Karpas-422 (cell line): ENCODE results near the gene TOX2. TPM values are rescaled to one million over a fixed set of nuclear protein-coding genes. Genes with fewer than 3 reads are reported as not detected.

Experiments used
- DNase-seq: peaks from one replicate; pipeline ENCODE4 v3.0.0-alpha.2; 2015
- H2AFZ ChIP-seq: fragments of 200-600 bp; sonication (generic); 2 replicates; pipeline ENCODE4 v1.6.1; 2014; ENCODE audit warnings: antibody characterized with exemption, low read length, mixed read lengths
- H3K27ac ChIP-seq: fragments of 200-600 bp; sonication (generic); 2 replicates; pipeline ENCODE4 v1.5.1; 2014; ENCODE audit warnings: mild to moderate bottlenecking, low read length, moderate library complexity
- H3K27me3 ChIP-seq: fragments of 200-600 bp; sonication (generic); 2 replicates; pipeline ENCODE4 v1.6.1; 2014; ENCODE audit warnings: low read length, mixed read lengths
- H3K36me3 ChIP-seq: fragments of 200-600 bp; sonication (generic); 2 replicates; pipeline ENCODE4 v1.6.1; 2014; ENCODE audit warnings: low read length, mixed read lengths; ENCODE audit not compliant: insufficient read depth
- H3K4me1 ChIP-seq: fragments of 200-600 bp; sonication (generic); 2 replicates; pipeline ENCODE4 v1.6.1; 2014; ENCODE audit warnings: mild to moderate bottlenecking, low read length, mixed read lengths
- H3K4me2 ChIP-seq: fragments of 200-600 bp; sonication (generic); 2 replicates; pipeline ENCODE4 v1.6.1; 2014; ENCODE audit warnings: low read length, low read depth, mild to moderate bottlenecking; ENCODE audit not compliant: poor library complexity, severe bottlenecking
- H3K4me3 ChIP-seq: fragments of 200-600 bp; sonication (generic); 2 replicates; pipeline ENCODE4 v1.5.1; 2014; ENCODE audit warnings: mild to moderate bottlenecking, antibody characterized with exemption, low read length, mixed read lengths
- H3K79me2 ChIP-seq: fragments of 200-600 bp; sonication (generic); 2 replicates; pipeline ENCODE4 v1.6.1; 2014; ENCODE audit warnings: mild to moderate bottlenecking, low read length, mixed read lengths
- H3K9ac ChIP-seq: fragments of 200-600 bp; sonication (generic); 2 replicates; pipeline ENCODE4 v1.6.0; 2014; ENCODE audit warnings: low read length
- H3K9me2 ChIP-seq: fragments of 200-600 bp; sonication (generic), shearing (Covaris generic); replicated peaks from 2 replicates; pipeline ENCODE4 v1.6.0; 2014; ENCODE audit warnings: mild to moderate bottlenecking, low read length, moderate library complexity; ENCODE audit not compliant: insufficient read depth
- H3K9me3 ChIP-seq: fragments of 300-700, 200-600 bp; sonication (generic); 2 replicates; pipeline ENCODE4 v1.6.1; 2014; ENCODE audit warnings: low read length, mixed read lengths
- H4K20me1 ChIP-seq: fragments of 200-600 bp; sonication (generic); 2 replicates; pipeline ENCODE4 v1.6.1; 2014; ENCODE audit warnings: mild to moderate bottlenecking, antibody characterized with exemption, low read length, low read depth; ENCODE audit not compliant: insufficient read depth
- total RNA-seq: library from RNA; depleted of rRNA; stranded (reverse); fragments of >200 nt; shearing (Covaris generic); gene quantifications from 2 replicates; pipeline ENCODE4 v1.2.3, GENCODE V29; 2014; ENCODE audit warnings: low replicate concordance

Gene TOX2
- total RNA-seq, 1 experiment from 2014 or later, result 42.9 TPM

DNA sequence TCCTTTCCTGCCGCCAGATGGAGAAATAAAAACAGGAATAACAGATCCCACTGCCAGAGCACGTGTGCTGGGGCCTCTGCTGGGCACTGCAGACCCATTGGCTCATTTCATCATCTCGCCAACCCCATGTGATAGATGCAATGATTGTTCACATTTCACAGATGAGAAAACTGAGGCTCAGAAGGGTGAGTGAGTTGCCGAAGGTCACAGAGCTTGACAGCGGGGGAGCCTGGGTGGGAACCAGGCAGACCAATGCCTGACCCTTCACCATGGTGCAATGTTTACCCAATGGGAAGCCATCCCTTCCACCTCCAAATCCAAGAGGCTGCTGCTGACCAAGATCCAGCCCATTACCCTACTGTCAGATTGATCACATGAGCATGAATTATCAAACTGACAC lies 167.2 kb downstream of the TOX2 start:
- H3K9me2 ChIP-seq, result no peaks in the 10 kb centered on the region
- no peak overlapping the region for H3K27ac ChIP-seq
- H3K4me1 ChIP-seq, result peaks cover 25% of the 10 kb centered on the region
- no peaks in the 10 kb centered on the region for H3K27me3 ChIP-seq
- no peaks in the 10 kb centered on the region for H3K36me3 ChIP-seq
- no peak overlapping the region for H3K4me3 ChIP-seq
- DNase-seq, result no peak
- no peak overlapping the region for H3K9ac ChIP-seq
- no peak overlapping the region for H3K4me2 ChIP-seq
- H4K20me1 ChIP-seq, result no peaks in the 10 kb centered on the region
- H3K79me2 ChIP-seq, result no peaks in the 10 kb centered on the region
- H3K9me3 ChIP-seq, result no peaks in the 10 kb centered on the region
- no peak overlapping the region for H2AFZ ChIP-seq

DNA sequence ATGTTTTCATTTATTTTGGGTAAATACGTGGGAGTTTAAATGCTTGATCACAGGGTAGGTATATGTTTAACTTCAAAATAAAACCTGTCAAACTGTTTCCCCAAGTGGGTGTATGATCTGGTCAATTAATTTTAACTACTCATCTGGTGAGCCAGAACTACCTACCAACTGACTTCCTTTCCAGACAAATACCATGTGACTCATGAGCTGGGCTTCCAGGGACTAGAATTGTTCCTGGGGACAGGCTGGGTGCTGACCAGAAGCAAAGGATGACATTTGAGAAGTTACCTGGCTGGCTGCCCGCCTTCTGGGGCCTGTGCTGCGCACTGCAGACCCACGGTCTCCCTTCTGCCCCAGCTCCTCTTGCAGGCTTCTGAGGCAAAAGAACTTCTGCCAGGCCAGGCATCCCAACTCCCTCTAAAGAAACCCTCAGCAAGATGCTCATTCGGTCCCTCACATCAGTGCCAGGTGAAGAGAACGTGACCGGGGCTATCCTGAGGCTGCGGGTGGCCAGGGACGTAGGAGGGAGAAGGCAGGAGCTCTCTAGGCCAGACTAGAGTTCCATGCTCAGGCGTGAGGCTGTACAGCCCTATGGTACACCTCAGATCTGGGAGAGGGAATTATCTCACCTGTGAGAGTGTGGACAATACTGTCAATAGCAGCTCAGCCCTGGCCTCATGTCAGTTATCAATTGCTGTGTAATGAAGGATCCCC lies 168.7 kb downstream of the TOX2 start:
- Histone ChIP-seq H3K79me2 (no peaks in the 10 kb centered on the region), H3K27ac (no peak overlapping the region), H3K9ac (no peak overlapping the region), H3K4me1 (peaks cover 21% of the 10 kb centered on the region), H3K27me3 (no peaks in the 10 kb centered on the region), H3K4me2 (no peak overlapping the region), H3K9me3 (no peaks in the 10 kb centered on the region), H3K4me3 (no peak overlapping the region), H3K9me2 (no peaks in the 10 kb centered on the region), H3K36me3 (no peaks in the 10 kb centered on the region), H4K20me1 (no peaks in the 10 kb centered on the region), H2AFZ (no peak overlapping the region)
- DNase-seq, result no peak

DNA sequence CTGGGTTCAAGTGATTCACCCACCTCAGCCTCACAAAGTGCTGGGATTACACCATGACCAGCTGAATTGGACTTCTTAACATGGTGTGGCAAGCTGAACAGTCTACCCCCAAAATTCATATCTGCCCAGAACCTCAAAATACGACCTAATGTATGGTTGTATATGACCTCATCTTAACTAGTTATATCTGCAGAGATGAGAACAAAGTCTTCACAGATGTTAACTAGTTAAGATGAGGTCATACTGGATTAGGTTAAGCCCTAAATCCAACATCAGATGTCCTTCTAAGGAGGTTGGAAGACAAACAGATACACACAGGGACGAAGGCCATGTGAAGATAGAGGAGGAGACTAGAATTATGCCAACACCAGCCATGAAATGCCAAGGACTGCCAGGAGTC lies 169.8 kb downstream of the TOX2 start:
- Histone ChIP-seq H2AFZ (no peak overlapping the region), H3K4me1 (peaks cover 25% of the 10 kb centered on the region), H3K79me2 (no peaks in the 10 kb centered on the region), H3K9me2 (no peaks in the 10 kb centered on the region), H3K9me3 (no peaks in the 10 kb centered on the region), H3K27me3 (no peaks in the 10 kb centered on the region), H3K9ac (no peak overlapping the region), H3K27ac (no peak overlapping the region), H3K4me3 (no peak overlapping the region), H3K4me2 (no peak overlapping the region), H4K20me1 (no peaks in the 10 kb centered on the region), H3K36me3 (no peaks in the 10 kb centered on the region)
- DNase-seq, result no peak

DNA sequence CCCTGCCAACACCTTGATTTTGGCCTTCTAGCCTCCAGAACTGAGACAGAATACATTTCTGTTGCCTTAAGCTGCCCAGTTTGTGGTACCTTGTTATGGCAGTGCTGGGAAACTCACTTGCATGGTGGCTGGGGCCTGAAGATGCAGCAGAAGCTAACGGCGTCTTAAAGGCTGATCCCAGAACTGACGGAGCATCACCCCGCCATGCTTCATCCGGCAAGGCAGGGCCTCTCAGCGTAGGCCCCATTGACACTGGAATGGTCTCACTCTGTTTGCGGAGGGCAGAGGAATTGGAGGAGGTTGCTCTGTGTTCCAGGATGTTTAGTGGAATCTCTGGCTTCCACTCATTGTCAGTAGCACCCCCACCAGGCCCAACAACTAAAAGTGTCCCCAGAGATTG lies 170.2 kb downstream of the TOX2 start:
- Histone ChIP-seq H3K36me3 (no peaks in the 10 kb centered on the region), H3K9me2 (no peaks in the 10 kb centered on the region), H4K20me1 (no peaks in the 10 kb centered on the region), H3K4me1 (peaks cover 26% of the 10 kb centered on the region), H3K79me2 (no peaks in the 10 kb centered on the region), H3K4me3 (no peak overlapping the region), H2AFZ (no peak overlapping the region), H3K27me3 (no peaks in the 10 kb centered on the region), H3K9ac (no peak overlapping the region), H3K27ac (no peak overlapping the region), H3K9me3 (no peaks in the 10 kb centered on the region), H3K4me2 (no peak overlapping the region)
- no peak for DNase-seq

DNA sequence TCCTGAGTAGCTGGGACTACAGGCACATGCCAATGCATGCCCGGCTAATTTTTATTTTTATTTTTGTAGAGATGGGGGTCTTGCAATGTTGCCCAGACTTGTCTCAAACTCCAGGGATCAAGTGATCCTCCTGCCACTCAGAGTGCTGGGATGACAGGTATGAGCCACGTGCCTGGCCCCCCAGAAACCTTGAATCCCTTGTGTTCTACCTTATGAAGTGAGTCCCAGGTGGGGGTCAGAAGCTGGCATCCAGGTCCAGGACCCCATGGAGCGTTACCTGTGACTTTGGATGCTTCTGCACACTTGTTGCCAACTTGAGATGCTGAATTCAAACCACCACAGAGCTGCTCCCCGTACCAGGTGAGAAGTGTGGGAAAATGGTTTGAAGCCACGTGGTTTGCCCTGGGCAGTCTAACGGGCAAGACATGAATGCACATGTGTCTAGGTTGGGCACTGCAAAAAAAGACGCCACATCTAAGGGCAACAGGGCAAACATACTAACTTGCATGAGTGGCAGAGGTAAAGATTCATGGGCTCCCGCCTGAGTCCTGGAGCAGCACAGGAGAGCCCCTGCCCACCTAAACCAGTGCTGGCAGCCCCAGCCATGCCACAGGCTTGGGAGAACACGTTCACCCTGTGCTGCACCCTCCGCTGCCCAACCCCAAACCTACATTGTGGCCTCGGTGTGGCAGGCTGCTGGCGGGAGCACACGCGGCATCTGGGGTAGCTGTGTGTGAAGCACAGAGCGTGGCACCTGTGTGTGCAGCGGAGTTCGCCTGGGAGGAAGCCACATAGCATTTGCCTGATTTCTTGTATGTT lies 171.2 kb downstream of the TOX2 start:
- Histone ChIP-seq H2AFZ (no peak overlapping the region), H3K27ac (no peak overlapping the region), H3K9ac (no peak overlapping the region), H4K20me1 (no peaks in the 10 kb centered on the region), H3K79me2 (no peaks in the 10 kb centered on the region), H3K4me1 (peaks cover 25% of the 10 kb centered on the region), H3K27me3 (no peaks in the 10 kb centered on the region), H3K9me2 (no peaks in the 10 kb centered on the region), H3K4me2 (no peak overlapping the region), H3K9me3 (no peaks in the 10 kb centered on the region), H3K36me3 (no peaks in the 10 kb centered on the region), H3K4me3 (no peak overlapping the region)
- DNase-seq, result no peak

DNA sequence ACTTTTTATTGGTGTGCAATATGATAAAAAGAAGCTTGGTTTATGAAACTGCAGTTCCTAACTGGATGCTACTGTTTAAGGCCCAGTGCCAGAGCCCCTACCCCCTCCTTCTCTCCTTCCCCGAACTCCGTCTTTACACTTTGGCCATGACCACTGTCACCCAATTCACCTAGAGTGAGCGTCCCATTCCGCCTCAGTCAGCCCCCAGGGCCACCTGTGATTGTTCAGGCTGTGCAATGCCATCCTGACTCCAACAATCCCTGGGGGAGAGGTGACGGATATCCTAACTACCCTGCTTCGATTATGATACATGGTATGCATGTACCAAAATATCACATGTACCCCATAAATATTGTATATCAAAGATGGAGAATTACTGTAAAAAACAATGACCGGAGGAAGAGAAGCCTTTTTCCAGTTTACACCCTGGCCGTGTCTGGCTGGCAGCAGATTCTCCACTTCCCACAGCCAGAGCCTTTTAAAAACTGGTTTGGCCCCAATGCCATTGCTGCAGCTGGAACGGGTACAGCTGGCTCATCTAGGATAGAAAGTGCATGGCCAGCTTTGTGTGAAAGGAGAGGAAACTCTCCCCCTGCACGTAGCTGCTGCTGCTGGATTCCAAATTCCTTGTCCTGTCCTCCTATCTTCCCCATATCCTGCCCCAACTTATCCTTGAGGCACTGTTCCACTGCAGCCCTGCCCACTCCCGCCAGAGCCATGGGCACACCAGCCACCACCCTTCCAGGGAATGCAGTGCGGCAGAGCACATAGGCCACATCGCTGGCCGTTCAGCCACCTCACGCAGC lies 172.6 kb downstream of the TOX2 start:
- H3K4me1 ChIP-seq, result peaks cover 22% of the 10 kb centered on the region
- DNase-seq, result no peak
- H3K4me2 ChIP-seq, result no peak overlapping the region
- no peaks in the 10 kb centered on the region for H4K20me1 ChIP-seq
- no peaks in the 10 kb centered on the region for H3K36me3 ChIP-seq
- no peaks in the 10 kb centered on the region for H3K27me3 ChIP-seq
- H3K9me2 ChIP-seq, result no peaks in the 10 kb centered on the region
- H3K79me2 ChIP-seq, result no peaks in the 10 kb centered on the region
- no peak overlapping the region for H2AFZ ChIP-seq
- H3K9ac ChIP-seq, result no peak overlapping the region
- H3K27ac ChIP-seq, result no peak overlapping the region
- no peaks in the 10 kb centered on the region for H3K9me3 ChIP-seq
- H3K4me3 ChIP-seq, result no peak overlapping the region

DNA sequence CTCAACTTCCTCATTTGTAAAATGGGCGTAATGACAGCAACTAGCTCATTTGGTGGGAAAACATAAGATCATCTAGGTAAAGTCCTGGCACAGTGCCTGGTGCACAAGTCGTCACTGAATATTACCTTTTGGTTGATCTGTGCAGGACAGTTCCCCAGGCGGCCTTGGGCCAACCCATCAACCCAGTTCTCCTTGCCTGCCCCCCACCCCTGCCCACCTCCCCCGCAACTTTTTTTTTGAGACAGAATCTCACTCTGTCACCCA lies 173.1 kb downstream of the TOX2 start:
- Histone ChIP-seq H3K4me2 (no peak overlapping the region), H3K4me3 (no peak overlapping the region), H3K9me3 (no peaks in the 10 kb centered on the region), H3K79me2 (no peaks in the 10 kb centered on the region), H3K27ac (no peak overlapping the region), H4K20me1 (no peaks in the 10 kb centered on the region), H3K9ac (no peak overlapping the region), H2AFZ (no peak overlapping the region), H3K36me3 (no peaks in the 10 kb centered on the region), H3K4me1 (peaks cover 25% of the 10 kb centered on the region), H3K27me3 (no peaks in the 10 kb centered on the region), H3K9me2 (no peaks in the 10 kb centered on the region)
- DNase-seq, result no peak

DNA sequence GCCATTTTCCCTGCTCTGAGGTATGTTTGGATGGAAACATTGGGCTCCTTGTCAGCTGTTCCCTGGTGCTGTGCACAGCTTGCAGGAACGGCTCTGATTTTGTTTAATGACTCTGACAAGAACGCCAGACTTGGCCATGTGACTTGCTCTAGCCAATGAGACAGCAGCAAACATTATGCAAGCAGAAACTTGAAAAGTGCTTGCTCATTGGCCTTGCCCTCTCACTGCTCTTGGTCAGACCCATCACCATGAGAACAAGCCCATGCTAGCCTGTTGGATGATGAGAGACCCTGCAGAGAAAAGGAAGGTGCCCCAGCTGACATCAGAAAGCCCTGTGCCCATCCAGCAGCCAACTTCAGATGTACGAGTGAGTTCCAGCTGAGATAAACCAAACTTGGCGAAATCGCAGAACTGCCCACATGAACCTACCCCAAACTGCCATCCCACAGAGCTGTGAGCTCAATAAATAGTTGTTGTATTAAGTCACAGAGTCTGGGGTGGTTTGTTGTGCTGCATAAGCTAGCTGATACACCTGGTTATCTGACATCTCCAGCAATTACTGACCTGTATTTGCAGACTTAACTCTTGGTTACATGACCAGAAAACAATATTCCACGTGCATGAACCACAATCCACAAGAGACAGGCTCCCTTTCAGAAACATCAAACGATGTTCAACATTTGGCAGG lies 175.5 kb downstream of the TOX2 start:
- Histone ChIP-seq H3K4me1 (peaks cover 27% of the 10 kb centered on the region), H3K79me2 (no peaks in the 10 kb centered on the region), H3K9ac (peak overlapping the region; percentile 41), H3K9me3 (no peaks in the 10 kb centered on the region), H4K20me1 (no peaks in the 10 kb centered on the region), H2AFZ (peak overlapping the region; percentile 59), H3K27me3 (no peaks in the 10 kb centered on the region), H3K9me2 (no peaks in the 10 kb centered on the region), H3K4me2 (peak overlapping the region; percentile 73), H3K4me3 (peak overlapping the region; percentile 50), H3K36me3 (no peaks in the 10 kb centered on the region), H3K27ac (no peak overlapping the region)
- peak; percentile 92 for DNase-seq
